Measurements from ENCODE around the gene PAX3.

GRCh38 chr2:222180619-222181018 is 118.2 kb downstream of the PAX3 start:
- TF ChIP-seq PHF20 (IDR thresholded peaks at IDR 0.05; ENCODE audit: partially characterized antibody) (no peak), PHF8 (IDR thresholded peaks at IDR 0.05; ENCODE audit: borderline replicate concordance, low read length) (no peak), KLF1 (tag; IDR thresholded peaks at IDR 0.05) (no peak), ELK1 (CRISPR knock-in tag; IDR thresholded peaks at IDR 0.05) (no peak), IFI16 (CRISPR knock-in tag; IDR thresholded peaks at IDR 0.05) (no peak), ATF1 (CRISPR knock-in tag; IDR thresholded peaks at IDR 0.05) (no peak), ATF1 (tag; IDR thresholded peaks at IDR 0.05) (no peak), SMC3 (conservative IDR thresholded peaks at IDR 0.05; ENCODE audit: insufficient read depth, low read depth, low read length) (no peak), ATF3 (IDR thresholded peaks at IDR 0.05) (no peak), ATF3 (CRISPR knock-in tag; conservative IDR thresholded peaks at IDR 0.05) (no peak), TCF7L2 (IDR thresholded peaks at IDR 0.05; ENCODE audit: low read depth, low read length) (no peak), TAF1 (IDR thresholded peaks at IDR 0.05; ENCODE audit: control insufficient read depth, extremely low read depth, insufficient read depth, low read length, severe bottlenecking) (no peak), CHD7 (IDR thresholded peaks at IDR 0.05; ENCODE audit: low read depth, low read length) (no peak)
